ENCODE data around the gene LCE3B.
"Not testable (repeated sequence)": the region's sequence is repeated elsewhere in the genome, so short reads cannot be mapped to it uniquely, and the experiment has no call there.

The LCE3B gene, protein sequence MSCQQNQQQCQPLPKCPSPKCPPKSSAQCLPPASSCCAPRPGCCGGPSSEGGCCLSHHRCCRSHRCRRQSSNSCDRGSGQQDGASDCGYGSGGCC

DNA sequence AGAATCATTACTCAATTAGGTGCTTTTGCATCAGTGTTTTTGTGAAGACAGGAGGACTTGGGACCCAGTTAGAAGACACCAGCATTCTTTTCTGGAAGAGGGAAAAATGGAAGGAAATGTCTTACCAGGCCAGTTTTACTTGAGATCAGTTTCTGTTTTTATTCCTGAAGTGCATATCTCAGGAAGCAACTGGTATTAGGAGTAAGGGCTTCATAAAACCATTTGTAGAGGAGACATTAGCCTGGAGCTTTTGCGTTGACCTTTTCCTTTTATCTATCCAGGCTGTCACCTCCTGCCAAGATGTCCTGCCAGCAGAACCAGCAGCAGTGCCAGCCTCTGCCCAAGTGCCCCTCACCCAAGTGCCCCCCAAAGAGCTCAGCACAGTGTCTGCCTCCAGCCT lies at the start of gene LCE3B:
TSS of gene LCE3B (plus strand) at position 301 of the 400 bp plus-strand sequence. CDS start at position 301, 0 bp downstream.
- no peak for DNase-seq

DNA sequence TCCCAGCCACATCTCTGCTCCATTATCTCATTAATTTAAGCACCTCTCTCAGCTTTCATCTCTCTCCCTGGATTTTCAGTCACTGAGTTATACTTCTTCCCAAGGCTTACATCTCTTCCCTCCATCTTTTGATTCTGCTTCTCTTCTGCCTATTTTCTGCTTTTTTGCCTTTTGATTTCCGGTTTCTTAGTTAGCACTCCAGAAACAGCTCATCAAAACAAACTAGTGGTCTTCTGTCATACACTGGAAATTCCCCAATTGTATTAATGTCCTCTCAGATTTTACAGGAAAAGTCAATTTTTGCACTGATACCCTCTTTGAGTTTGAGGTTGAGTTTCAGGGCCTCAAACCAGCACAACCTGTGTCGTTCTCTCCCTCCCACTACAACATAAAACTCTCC lies 48.5 kb upstream of the LCE3B start:
- no peak for DNase-seq

GRCh38 chr1:152565535-152566215 lies 47.9 kb upstream of the LCE3B start:
- no peak for DNase-seq

GRCh38 chr1:152566681-152567080 lies 46.9 kb upstream of the LCE3B start, which contains the start of gene LCE3E:
TSS of gene LCE3E (minus strand) at chr1:152566780. CDS start at chr1:152566208, 572 bp downstream.
- DNase-seq, result no peak

- DNase-seq, result no peak
Observed at GRCh38 chr1:152577168-152577567, 36.4 kb upstream of the LCE3B start.

GRCh38 chr1:152579526-152579925 lies 34.1 kb upstream of the LCE3B start:
- DNase-seq, result not testable (repeated sequence)

DNA sequence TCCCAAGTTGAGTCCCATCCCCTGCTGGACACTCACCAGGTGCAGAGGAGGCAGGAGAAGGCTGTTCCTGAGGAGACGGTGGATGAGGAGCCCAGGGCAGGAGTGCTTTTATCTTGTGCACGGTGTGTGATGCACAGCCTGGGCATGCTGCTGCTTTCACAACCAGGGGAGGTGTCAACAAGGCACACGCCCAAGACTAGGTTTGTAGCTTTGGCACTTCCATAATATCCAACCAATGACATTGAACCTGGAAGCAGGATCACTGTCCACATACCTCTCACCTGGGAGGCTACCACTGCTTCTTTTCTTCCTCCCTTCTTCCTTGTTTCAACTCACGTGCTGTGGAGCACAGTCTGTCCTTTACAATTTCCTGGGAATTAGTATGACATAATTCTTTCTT lies 33.2 kb upstream of the LCE3B start, which contains the start of gene LCE3D:
TSS of gene LCE3D (minus strand) at position 84 of the 400 bp plus-strand sequence. CDS start 580 bp downstream, outside the sequence.
- DNase-seq, result no peak

GRCh38 chr1:152582647-152583046 lies 31.0 kb upstream of the LCE3B start:
- no peak for DNase-seq

- no peak for DNase-seq
Observed at GRCh38 chr1:152585586-152585985, 28.0 kb upstream of the LCE3B start.

DNA sequence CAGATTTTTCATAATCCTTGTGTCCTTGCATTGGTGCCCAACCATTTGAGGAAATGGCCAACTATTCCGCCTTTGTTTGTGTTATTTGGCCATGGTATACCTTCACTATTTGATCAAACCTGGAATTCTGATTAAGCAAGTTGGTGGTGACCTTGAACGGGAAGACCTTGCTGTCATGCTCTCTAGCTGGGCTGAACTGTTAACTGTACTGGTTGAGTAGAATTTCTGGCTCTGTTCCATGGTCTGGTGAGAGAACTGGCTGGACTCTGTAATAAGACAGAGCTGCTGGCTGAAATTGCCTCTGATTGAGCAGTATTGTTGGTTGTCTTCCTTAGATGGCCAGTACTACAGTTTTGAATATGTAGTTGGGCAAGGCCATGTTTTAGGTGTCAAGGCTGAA lies 16.6 kb upstream of the LCE3B start:
- no peak for DNase-seq

GRCh38 chr1:152599934-152600333 lies 13.7 kb upstream of the LCE3B start, which contains the start of gene LCE3C:
TSS of gene LCE3C (plus strand) at chr1:152600234. CDS start at chr1:152600732, 498 bp downstream.
- DNase-seq, result no peak

- DNase-seq, result no peak
Observed at GRCh38 chr1:152621993-152622392, 8.4 kb downstream of the LCE3B start.

- DNase-seq, result no peak
Observed at GRCh38 chr1:152622803-152623202, 9.2 kb downstream of the LCE3B start, which contains the start of gene LCE3A. TSS of gene LCE3A (minus strand) at chr1:152623103. CDS start at chr1:152623103, 0 bp downstream.

DNA sequence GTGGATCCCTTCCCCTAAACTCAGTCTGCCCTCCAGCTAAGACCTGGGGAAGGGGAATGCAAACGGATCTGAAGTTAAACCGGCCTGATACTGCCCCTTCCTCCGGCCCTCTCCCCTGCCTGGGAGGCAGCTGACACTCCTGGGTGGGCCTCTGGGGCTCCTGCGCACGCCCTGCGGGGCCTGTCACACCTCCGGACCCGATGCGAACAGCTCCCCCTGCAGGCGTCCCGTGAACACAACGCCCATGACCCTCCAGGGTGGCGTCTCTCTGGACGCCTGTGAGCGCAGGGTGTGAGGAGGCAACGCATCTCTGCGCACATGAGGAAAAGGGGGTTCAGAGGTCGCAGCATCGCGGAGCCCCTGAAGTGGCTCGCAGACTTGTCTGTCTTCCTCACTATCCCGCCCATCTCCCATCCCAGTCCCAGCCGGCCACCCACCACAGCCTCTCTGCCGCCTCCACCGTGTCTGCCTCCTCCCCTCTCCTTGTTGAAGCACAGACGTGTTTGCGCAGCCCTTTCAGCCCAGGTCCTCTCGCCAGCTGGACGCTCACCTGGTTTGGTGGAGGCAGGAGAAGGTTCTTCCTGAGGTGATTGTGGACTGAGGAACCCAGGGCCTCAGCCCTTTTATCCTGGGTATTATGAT lies 9.7 kb downstream of the LCE3B start:
- DNase-seq, result no peak

DNA sequence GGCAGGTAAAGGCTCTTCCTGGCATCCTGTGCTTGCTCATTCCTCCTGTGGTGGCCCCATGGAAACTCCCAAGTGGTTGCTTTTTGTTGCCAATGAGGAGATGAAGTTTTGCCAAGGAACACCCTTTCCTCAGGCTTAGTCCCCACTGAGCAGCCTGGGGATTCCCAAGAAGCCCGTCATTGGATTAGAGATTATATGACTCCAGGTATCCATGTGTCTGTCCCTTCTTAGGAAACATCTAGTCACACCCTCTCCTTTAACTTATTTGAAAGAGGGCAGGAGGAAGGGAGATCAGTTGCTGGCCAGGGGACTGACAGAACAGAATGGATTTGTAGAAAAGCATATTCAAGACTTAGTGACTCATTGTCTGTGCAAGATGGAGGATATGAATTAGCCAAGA lies 13.1 kb downstream of the LCE3B start:
- no peak for DNase-seq

DNA sequence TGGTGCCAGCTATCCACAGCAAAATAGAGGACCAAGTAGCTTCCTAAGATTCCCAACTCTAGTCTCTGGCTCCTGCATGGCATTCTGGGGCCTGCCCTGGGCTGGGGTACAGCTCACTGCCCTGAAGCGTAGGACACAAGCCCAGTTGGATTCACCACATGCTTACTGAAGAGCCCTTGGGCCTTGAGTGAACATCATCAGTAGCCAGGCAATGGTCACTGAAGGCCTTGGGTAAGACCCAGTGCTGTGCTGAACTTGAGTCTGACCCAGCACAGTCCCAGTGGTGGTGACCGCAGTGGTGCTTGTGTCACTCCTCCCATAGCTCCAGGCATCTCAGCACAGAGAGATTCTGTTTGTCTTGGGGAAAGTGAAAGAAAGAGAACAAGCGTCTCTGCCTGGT lies 17.0 kb downstream of the LCE3B start:
- no peak for DNase-seq

- no peak for DNase-seq
Observed at GRCh38 chr1:152640351-152640750, 26.7 kb downstream of the LCE3B start.

DNA sequence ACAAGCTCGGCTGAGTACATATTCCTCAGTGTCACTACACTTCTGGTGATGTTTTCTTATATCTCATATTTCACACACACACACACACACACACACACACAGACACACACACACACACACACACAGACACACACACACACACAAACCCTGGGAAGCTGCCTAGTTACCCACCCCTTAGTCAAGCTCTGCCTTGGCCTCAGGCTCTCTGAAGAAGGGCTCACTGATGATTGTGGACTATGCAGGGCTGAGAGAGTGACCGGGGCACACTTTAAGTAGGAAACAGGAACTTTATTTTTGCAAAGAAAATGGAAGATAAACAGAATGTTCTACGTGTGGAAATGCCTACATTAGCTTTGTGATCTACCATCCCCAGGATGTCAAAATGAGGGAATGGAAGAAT lies 30.3 kb downstream of the LCE3B start:
- DNase-seq, result no peak

GRCh38 chr1:152645146-152645545 lies 31.5 kb downstream of the LCE3B start:
- DNase-seq, result no peak

DNA sequence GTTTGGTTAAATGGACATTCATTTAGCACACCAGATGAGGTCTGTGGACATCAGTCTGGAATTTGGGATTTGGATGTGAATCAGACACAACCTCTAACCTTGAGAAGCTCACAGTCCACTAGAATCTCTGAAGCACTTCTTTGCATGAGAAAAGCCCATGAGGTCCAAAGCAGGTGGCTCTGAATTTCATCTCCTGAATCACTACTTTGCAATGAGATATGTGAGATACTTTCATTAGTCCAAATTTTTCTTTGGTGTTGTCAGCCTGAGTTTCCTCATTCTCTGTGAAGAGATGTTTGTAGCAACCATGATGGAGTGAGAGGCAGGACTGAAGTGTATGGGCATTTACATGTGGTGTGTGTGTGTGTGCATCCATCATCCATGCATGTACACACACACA lies 33.0 kb downstream of the LCE3B start:
- no peak for DNase-seq

- DNase-seq, result peak; percentile 58
Observed at GRCh38 chr1:152654110-152654509, 40.5 kb downstream of the LCE3B start.

GRCh38 chr1:152656459-152656858 lies 42.8 kb downstream of the LCE3B start:
- no peak for DNase-seq

DNA sequence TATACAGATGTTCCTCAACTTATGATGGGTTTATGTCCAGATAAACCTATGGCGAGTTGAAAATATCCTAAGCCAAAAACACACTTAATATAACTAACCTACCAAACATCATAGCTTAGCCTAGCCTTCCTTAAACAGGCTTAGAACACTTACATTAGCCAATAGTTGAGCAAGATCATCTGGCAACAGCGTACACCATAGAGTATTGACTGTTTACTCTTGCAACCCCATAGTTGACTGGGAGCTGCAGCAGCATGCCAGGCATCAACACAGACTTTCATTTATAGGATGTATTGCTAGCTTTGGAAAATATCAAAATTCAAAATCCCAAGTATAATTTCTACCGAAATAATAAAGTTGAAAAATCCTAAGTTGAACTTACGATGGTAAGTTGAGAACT lies 44.1 kb downstream of the LCE3B start:
- DNase-seq, result no peak

DNA sequence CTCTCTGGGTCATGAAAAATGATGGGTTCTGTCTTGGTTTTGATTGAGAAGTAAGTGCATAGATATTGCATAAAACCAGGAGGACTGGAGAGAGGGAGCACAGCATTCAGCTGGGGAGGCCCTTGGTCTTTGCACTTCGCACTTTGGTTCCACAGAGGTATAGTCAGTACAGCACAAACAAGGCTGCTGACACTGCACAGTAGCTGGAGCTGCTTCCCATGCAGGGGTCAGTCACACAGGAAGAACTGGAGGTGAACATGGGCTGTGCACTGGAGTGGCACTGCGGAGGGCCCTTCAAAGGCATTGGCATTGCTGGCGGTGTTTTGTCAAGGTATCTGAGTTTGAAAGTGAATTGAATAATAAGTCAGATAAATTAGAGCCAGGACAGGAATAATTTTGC lies 45.0 kb downstream of the LCE3B start:
- no peak for DNase-seq
